Gastrocnemius medialis (tissue), 4 donors: Measurements from ENCODE around the gene PLCB1. TPM values are rescaled to one million over a fixed set of nuclear protein-coding genes. Genes with fewer than 3 reads are reported as not detected.

Source experiments
- ATAC-seq, 2 donors: fragments of 150-250 bp; one replicate each; pipeline ENCODE4 v1.9.1; 2016
- DNase-seq, 2 donors: peaks; one replicate each; pipeline ENCODE4 v3.0.0-alpha.2; 2019
- H3K27ac ChIP-seq, 4 donors: fragments of 200-600 bp; sonication (generic); 1 replicate in 1 of 4; 2 replicates in 3 of 4; pipeline ENCODE4 v1.5.1; 2016 to 2018; ENCODE audit warnings: mild to moderate bottlenecking in 2 of 4, moderate library complexity in 1 of 4
- H3K27me3 ChIP-seq, 3 donors: fragments of 200-600 bp; sonication (generic) in 2 of 3; 1 replicate in 1 of 3; 2 replicates in 2 of 3; pipeline versions ENCODE4 v1.5.1 to v1.6.0; 2016 to 2019; ENCODE audit warnings: mild to moderate bottlenecking in 1 of 3, moderate library complexity in 1 of 3
- H3K36me3 ChIP-seq, 2 donors: fragments of 200-600 bp; sonication (generic) in 1 of 2; one replicate each; pipeline ENCODE4 v1.5.1; 2017 to 2018
- H3K4me1 ChIP-seq, 2 donors: fragments of 200-600 bp; sonication (generic) in 1 of 2; one replicate each; pipeline ENCODE4 v1.5.1; 2016 to 2017; ENCODE audit warnings: mild to moderate bottlenecking in 2 of 2
- H3K4me3 ChIP-seq, 4 donors: fragments of 200-600 bp; sonication (generic) in 3 of 4; 1 replicate in 1 of 4; 2 replicates in 3 of 4; pipeline ENCODE4 v1.5.1; 2016 to 2019; ENCODE audit warnings: mild to moderate bottlenecking in 2 of 4
- H3K9me3 ChIP-seq, 3 donors: fragments of 200-600 bp; sonication (generic) in 2 of 3; 1 replicate in 1 of 3; 2 replicates in 2 of 3; pipeline ENCODE4 v1.5.1; 2016 to 2019
- CTCF ChIP-seq, 5 experiments: fragments of 450-650 bp in 3 of 5; fragments of 200-600 bp in 2 of 5; sonication (generic) in 2 of 5; IDR thresholded peaks in 4 of 5; conservative IDR thresholded peaks in 1 of 5; 1 replicate in 4 of 5; 2 replicates in 1 of 5; pipeline ENCODE4 v1.5.1; 2016 to 2019; ENCODE audit warnings: antibody characterized with exemption in 5 of 5, mild to moderate bottlenecking in 3 of 5, moderate library complexity in 3 of 5
- POLR2A ChIP-seq, 2 donors: fragments of 450-650 bp; IDR thresholded peaks; one replicate each; pipeline ENCODE4 v1.6.1; 2017; ENCODE audit warnings: antibody characterized with exemption in 2 of 2, mild to moderate bottlenecking in 2 of 2, moderate library complexity in 2 of 2
- in situ Hi-C, 4 donors: fragments of 200-750 bp; cut with MboI; loops; one replicate each; pipeline versions ENCODE4 v1.15.0 to v1.8.0; 2017; ENCODE audit warnings: low sequenced_read_pairs in 4 of 4
- intact Hi-C: fragments of 100-400 bp; cut with DNase I; formaldehyde crosslinking; loops from one replicate; pipeline ENCODE4 v1.15.1; 2023; ENCODE audit warnings: low total_unique reads
- total RNA-seq, 4 donors: library from RNA; depleted of rRNA; stranded (reverse); fragments of >200 nt; gene quantifications; one replicate each; pipeline versions ENCODE4 v1.1.0 to v1.2.3, GENCODE V29; 2016

PLCB1 gene
- total RNA-seq, 4 donors from 2014 or later, result 4.1 to 10.0 (median 7.6) TPM

- no peak for ATAC-seq
- Histone ChIP-seq H3K27ac (no peak overlapping the region), H3K36me3 (no peaks in the 10 kb centered on the region), H3K27me3 (no peaks in the 10 kb centered on the region), H3K4me3 (no peak overlapping the region), H3K4me1 (peaks cover 0 to 5% of the 10 kb centered on the region in 2 donors), H3K9me3 (no peaks in the 10 kb centered on the region)
- intact Hi-C loops, result no loop called here
- no peak for DNase-seq
- TF ChIP-seq CTCF (IDR thresholded peaks at IDR 0.05 in 4 of 5, conservative IDR thresholded peaks at IDR 0.05 in 1 of 5) (no peak), POLR2A (IDR thresholded peaks at IDR 0.05) (no peak)
- in situ Hi-C loops, result no loop called here
Measured at GRCh38 chr20:8524101-8525016, 392.3 kb downstream of the PLCB1 start.

GRCh38 chr20:8525017-8525343, 392.9 kb downstream of the PLCB1 start:
- intact Hi-C loops, result no loop called here
- ATAC-seq (no peak), DNase-seq (no peak)
- Histone ChIP-seq H3K36me3 (no peaks in the 10 kb centered on the region), H3K27ac (no peak overlapping the region), H3K4me3 (no peak overlapping the region), H3K27me3 (no peaks in the 10 kb centered on the region), H3K4me1 (peaks cover 0 to 5% of the 10 kb centered on the region in 2 donors), H3K9me3 (no peaks in the 10 kb centered on the region)
- TF ChIP-seq POLR2A (IDR thresholded peaks at IDR 0.05) (no peak), CTCF (IDR thresholded peaks at IDR 0.05 in 4 of 5, conservative IDR thresholded peaks at IDR 0.05 in 1 of 5) (no peak)
- in situ Hi-C loops, result no loop called here

DNA sequence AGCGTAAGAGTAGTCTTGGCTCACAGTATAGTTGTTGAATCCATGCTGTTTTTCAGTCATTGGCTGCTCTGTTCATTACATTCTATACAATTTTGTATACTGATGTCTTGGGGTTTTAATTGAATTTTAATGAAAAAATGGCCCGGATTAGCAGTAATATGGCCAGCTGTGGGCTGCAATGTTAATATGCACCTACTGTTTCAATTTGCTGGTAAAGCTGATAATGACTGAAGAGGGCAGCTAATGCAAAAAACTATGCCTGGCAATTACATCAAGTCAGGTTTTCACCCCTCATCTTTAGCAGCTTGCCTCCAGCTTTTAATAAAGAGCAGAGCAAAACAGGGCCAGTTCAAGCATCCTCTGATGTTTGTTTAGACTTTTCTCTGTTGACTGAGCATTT, 394.5 kb downstream of the PLCB1 start:
- Histone ChIP-seq H3K9me3 (no peaks in the 10 kb centered on the region), H3K27me3 (no peaks in the 10 kb centered on the region), H3K36me3 (no peaks in the 10 kb centered on the region), H3K4me3 (no peak overlapping the region), H3K4me1 (peaks cover 0 to 5% of the 10 kb centered on the region in 2 donors), H3K27ac (no peak overlapping the region)
- TF ChIP-seq CTCF (IDR thresholded peaks at IDR 0.05 in 4 of 5, conservative IDR thresholded peaks at IDR 0.05 in 1 of 5) (no peak), POLR2A (IDR thresholded peaks at IDR 0.05) (no peak)
- DNase-seq, result no peak
- intact Hi-C loops, result no loop called here
- in situ Hi-C loops, result no loop called here
- no peak for ATAC-seq

DNA sequence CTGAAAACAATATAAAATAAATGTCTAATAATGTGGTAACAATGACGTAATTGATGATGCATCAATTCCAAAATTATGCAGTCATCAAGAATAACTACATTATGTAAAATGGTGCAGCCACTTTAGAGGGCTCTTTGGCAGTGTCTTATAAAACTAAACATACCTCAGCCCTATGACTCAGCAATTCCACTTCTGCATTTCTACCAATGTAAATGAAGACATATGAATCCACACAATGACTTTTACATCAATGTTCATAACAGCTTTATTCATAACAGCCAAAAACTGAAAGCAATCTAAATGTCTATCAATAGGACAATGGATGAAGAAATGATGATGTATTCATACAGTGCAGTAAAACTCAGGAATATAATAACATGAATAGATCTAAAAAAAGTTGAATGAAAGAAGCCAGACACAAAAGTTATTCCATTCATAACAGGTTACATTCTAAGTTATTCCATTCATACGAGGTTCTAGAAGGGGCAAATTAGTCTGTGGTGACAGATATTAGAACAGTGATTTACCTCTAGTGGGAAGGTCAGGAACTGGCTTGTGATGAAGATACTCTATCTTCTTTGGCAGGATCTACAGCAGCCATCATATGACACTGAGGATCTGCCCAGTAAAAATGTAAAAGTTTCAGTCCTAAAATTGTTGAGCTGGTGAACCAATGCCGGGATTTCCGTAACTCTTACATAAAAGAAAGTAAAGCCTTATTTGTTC, 396.1 kb downstream of the PLCB1 start:
- Histone ChIP-seq H3K27me3 (no peaks in the 10 kb centered on the region), H3K4me3 (no peak overlapping the region), H3K36me3 (no peaks in the 10 kb centered on the region), H3K27ac (no peak overlapping the region), H3K4me1 (peaks cover 0 to 5% of the 10 kb centered on the region in 2 donors), H3K9me3 (no peaks in the 10 kb centered on the region)
- intact Hi-C loops, result no loop called here
- in situ Hi-C loops, result no loop called here
- no peak for TF ChIP-seq POLR2A (IDR thresholded peaks at IDR 0.05)
- TF ChIP-seq CTCF (IDR thresholded peaks at IDR 0.05 in 4 of 5, conservative IDR thresholded peaks at IDR 0.05 in 1 of 5), result no peak
- DNase-seq (no peak), ATAC-seq (no peak)
